Activated CD4-positive, alpha-beta T cell treated with anti-CD3 and anti-CD28 coated beads for 36 hours (primary cell): ENCODE data around the gene TSPAN9. TPM values are rescaled to one million over a fixed set of nuclear protein-coding genes. Genes with fewer than 3 reads are reported as not detected.
A peak's percentile ranks its signal among the peaks of the same experiment; 100 is the strongest.

Experiments used
- ATAC-seq: fragments of 200-7000 bp; cut with Tn5 transposase; one replicate; pipeline ENCODE4 v1.10.0; 2021; ENCODE audit warnings: mild to moderate bottlenecking, moderate library complexity
- CTCF ChIA-PET: fragments of 350-600 bp; sonication (Branson Sonifier 250); formaldehyde crosslinking; loops from one replicate; lab custom pipeline; 2021; ENCODE audit warnings: antibody characterized with exemption; lab: Charles Lee
- POLR2A ChIA-PET: fragments of 350-600 bp; sonication (Branson Sonifier 250); formaldehyde crosslinking; loops from one replicate; lab custom pipeline; 2021; ENCODE audit warnings: antibody characterized with exemption, inconsistent platforms; lab: Charles Lee
- DNase-seq: peaks from one replicate; pipeline ENCODE4 v3.0.0-alpha.2; 2020
- H3K27ac Mint-ChIP-seq: one replicate; pipeline ENCODE4 v1.8.0; 2021; ENCODE audit warnings: mixed read lengths
- H3K27me3 Mint-ChIP-seq: one replicate; pipeline ENCODE4 v1.8.0; 2021; ENCODE audit warnings: mixed read lengths
- H3K36me3 Mint-ChIP-seq: one replicate; pipeline ENCODE4 v1.8.0; 2021; ENCODE audit warnings: low read depth, mixed read lengths
- H3K4me1 Mint-ChIP-seq: one replicate; pipeline ENCODE4 v1.8.0; 2021; ENCODE audit warnings: mixed read lengths
- H3K4me3 Mint-ChIP-seq: one replicate; pipeline ENCODE4 v1.8.0; 2021; ENCODE audit warnings: mild to moderate bottlenecking, moderate library complexity, mixed read lengths
- H3K9me3 Mint-ChIP-seq: one replicate; pipeline ENCODE4 v1.8.0; 2021; ENCODE audit warnings: low read depth, mixed read lengths
- intact Hi-C, 2 experiments: fragments of 100-400 bp; cut with DNase I in 1 of 2; cut with micrococcal nuclease in 1 of 2; formaldehyde crosslinking; loops; one replicate each; pipeline versions ENCODE4 v1.14.2 to v1.15.1; 2022 to 2024; cut with DNase I, micrococcal nuclease
- total RNA-seq, 2 experiments: library from RNA; stranded (reverse); gene quantifications; one replicate each; pipeline ENCODE4 v1.2.3, GENCODE V29; 2021

The TSPAN9 gene
- total RNA-seq, 2 experiments from 2014 or later: 0.82 to 1.3 TPM

- Mint-ChIP-seq H3K27ac (no peak overlapping the region), H3K4me3 (no peak overlapping the region), H3K36me3 (no peaks in the 10 kb centered on the region), H3K9me3 (no peaks in the 10 kb centered on the region), H3K27me3 (peaks cover 10% of the 10 kb centered on the region), H3K4me1 (no peaks in the 10 kb centered on the region)
- ChIA-PET POLR2A (no interaction called here), CTCF (interaction anchor here (1.7 kb wide), 1 partner anchor 12 kb away, joined by 4 read pairs; no protein-coding TSS in a partner anchor)
- intact Hi-C loops: no loop called here
- no peak for ATAC-seq
- DNase-seq: no peak
These were observed 70.1 kb downstream of the TSPAN9 start for GRCh38 chr12:3147260-3147659.

GRCh38 chr12:3148366-3149000 is 71.3 kb downstream of the TSPAN9 start:
- peaks cover 9% of the 10 kb centered on the region for H3K27me3 Mint-ChIP-seq
- peaks cover 2% of the 10 kb centered on the region for H3K4me1 Mint-ChIP-seq
- no peaks in the 10 kb centered on the region for H3K36me3 Mint-ChIP-seq
- no peak for ATAC-seq
- no peak overlapping the region for H3K4me3 Mint-ChIP-seq
- ChIA-PET CTCF (interaction anchor here (0.6 to 1.7 kb wide), 3 partner anchors 11 to 17 kb away, joined by 4 read pairs; no protein-coding TSS in a partner anchor), POLR2A (no interaction called here)
- intact Hi-C loops: no loop called here
- H3K9me3 Mint-ChIP-seq: no peaks in the 10 kb centered on the region
- DNase-seq: no peak
- H3K27ac Mint-ChIP-seq: no peak overlapping the region

GRCh38 chr12:3149515-3150307 is 72.5 kb downstream of the TSPAN9 start:
- H3K36me3 Mint-ChIP-seq: no peaks in the 10 kb centered on the region
- no peak overlapping the region for H3K27ac Mint-ChIP-seq
- ATAC-seq (no peak), DNase-seq (no peak)
- peaks cover 2% of the 10 kb centered on the region for H3K4me1 Mint-ChIP-seq
- no peak overlapping the region for H3K4me3 Mint-ChIP-seq
- no peaks in the 10 kb centered on the region for H3K9me3 Mint-ChIP-seq
- ChIA-PET CTCF (interaction anchor here (1.1 kb wide), 1 partner anchor 53 kb away, joined by 5 read pairs; no protein-coding TSS in a partner anchor), POLR2A (no interaction called here)
- peaks cover 9% of the 10 kb centered on the region for H3K27me3 Mint-ChIP-seq
- intact Hi-C loops: no loop called here

GRCh38 chr12:3150308-3150670 is 73.1 kb downstream of the TSPAN9 start:
- CTCF ChIA-PET: interaction anchor here (1.1 kb wide), 1 partner anchor 53 kb away, joined by 5 read pairs; no protein-coding TSS in a partner anchor
- no peak overlapping the region for H3K27ac Mint-ChIP-seq
- POLR2A ChIA-PET: no interaction called here
- no peaks in the 10 kb centered on the region for H3K9me3 Mint-ChIP-seq
- H3K4me1 Mint-ChIP-seq: peaks cover 2% of the 10 kb centered on the region
- DNase-seq (no peak), ATAC-seq (no peak)
- H3K4me3 Mint-ChIP-seq: no peak overlapping the region
- H3K27me3 Mint-ChIP-seq: peaks cover 6% of the 10 kb centered on the region
- intact Hi-C loops: no loop called here
- H3K36me3 Mint-ChIP-seq: no peaks in the 10 kb centered on the region

- intact Hi-C loops: no loop called here
- H3K27me3 Mint-ChIP-seq: peaks cover 5% of the 10 kb centered on the region
- no peak overlapping the region for H3K27ac Mint-ChIP-seq
- H3K4me3 Mint-ChIP-seq: no peak overlapping the region
- DNase-seq (no peak), ATAC-seq (no peak)
- ChIA-PET CTCF (interaction anchor here (0.6 kb wide), 1 partner anchor 265 kb away, joined by 4 read pairs; no protein-coding TSS in a partner anchor), POLR2A (no interaction called here)
- no peaks in the 10 kb centered on the region for H3K9me3 Mint-ChIP-seq
- H3K4me1 Mint-ChIP-seq: peaks cover 2% of the 10 kb centered on the region
- H3K36me3 Mint-ChIP-seq: no peaks in the 10 kb centered on the region
These were observed 74.0 kb downstream of the TSPAN9 start for GRCh38 chr12:3150931-3151835.

GRCh38 chr12:3152011-3152511 is 74.9 kb downstream of the TSPAN9 start:
- H3K4me3 Mint-ChIP-seq: no peak overlapping the region
- no peaks in the 10 kb centered on the region for H3K36me3 Mint-ChIP-seq
- peaks cover 5% of the 10 kb centered on the region for H3K27me3 Mint-ChIP-seq
- no peak overlapping the region for H3K27ac Mint-ChIP-seq
- H3K9me3 Mint-ChIP-seq: no peaks in the 10 kb centered on the region
- ATAC-seq (no peak), DNase-seq (no peak)
- CTCF ChIA-PET: interaction anchor here (0.6 kb wide), 1 partner anchor 266 kb away, joined by 4 read pairs; no protein-coding TSS in a partner anchor
- peaks cover 2% of the 10 kb centered on the region for H3K4me1 Mint-ChIP-seq
- intact Hi-C loops: no loop called here
- POLR2A ChIA-PET: no interaction called here

GRCh38 chr12:3152892-3153291 is 75.7 kb downstream of the TSPAN9 start:
- no peak overlapping the region for H3K27ac Mint-ChIP-seq
- H3K4me3 Mint-ChIP-seq: no peak overlapping the region
- peak; percentile 63 for DNase-seq
- CTCF ChIA-PET: interaction anchor here (0.6 to 1.3 kb wide), 4 partner anchors 50 to 304 kb away, joined by 3 to 4 read pairs (median 4); no protein-coding TSS in a partner anchor
- peaks cover 2% of the 10 kb centered on the region for H3K4me1 Mint-ChIP-seq
- no peaks in the 10 kb centered on the region for H3K9me3 Mint-ChIP-seq
- peaks cover 5% of the 10 kb centered on the region for H3K27me3 Mint-ChIP-seq
- no peaks in the 10 kb centered on the region for H3K36me3 Mint-ChIP-seq
- intact Hi-C loops: no loop called here
- ATAC-seq: peak; percentile 86
- POLR2A ChIA-PET: no interaction called here

- ATAC-seq: no peak
- Mint-ChIP-seq H3K4me3 (no peak overlapping the region), H3K27ac (no peak overlapping the region), H3K27me3 (peaks cover 5% of the 10 kb centered on the region), H3K4me1 (peaks cover 2% of the 10 kb centered on the region), H3K36me3 (no peaks in the 10 kb centered on the region), H3K9me3 (no peaks in the 10 kb centered on the region)
- POLR2A ChIA-PET: no interaction called here
- intact Hi-C loops: no loop called here
- no peak for DNase-seq
- CTCF ChIA-PET: interaction anchor here (1.3 kb wide), 1 partner anchor 49 kb away, joined by 4 read pairs; no protein-coding TSS in a partner anchor
These were observed 76.8 kb downstream of the TSPAN9 start for GRCh38 chr12:3154006-3154405.

- H3K27me3 Mint-ChIP-seq: peaks cover 3% of the 10 kb centered on the region
- CTCF ChIA-PET: no interaction called here
- no peaks in the 10 kb centered on the region for H3K9me3 Mint-ChIP-seq
- POLR2A ChIA-PET: no interaction called here
- DNase-seq (no peak), ATAC-seq (no peak)
- no peak overlapping the region for H3K4me3 Mint-ChIP-seq
- intact Hi-C loops: no loop called here
- H3K4me1 Mint-ChIP-seq: peaks cover 2% of the 10 kb centered on the region
- H3K27ac Mint-ChIP-seq: no peak overlapping the region
- H3K36me3 Mint-ChIP-seq: no peaks in the 10 kb centered on the region
These were observed 78.7 kb downstream of the TSPAN9 start for GRCh38 chr12:3155702-3156370.

GRCh38 chr12:3157581-3158323 is 80.6 kb downstream of the TSPAN9 start:
- no peak overlapping the region for H3K4me3 Mint-ChIP-seq
- no peak for ATAC-seq
- CTCF ChIA-PET: interaction anchor here (0.6 to 0.8 kb wide), 2 partner anchors 116 to 143 kb away, joined by 3 read pairs; no protein-coding TSS in a partner anchor
- no peaks in the 10 kb centered on the region for H3K36me3 Mint-ChIP-seq
- no peaks in the 10 kb centered on the region for H3K4me1 Mint-ChIP-seq
- POLR2A ChIA-PET: no interaction called here
- no peaks in the 10 kb centered on the region for H3K27me3 Mint-ChIP-seq
- no peak for DNase-seq
- H3K9me3 Mint-ChIP-seq: no peaks in the 10 kb centered on the region
- no peak overlapping the region for H3K27ac Mint-ChIP-seq
- intact Hi-C loops: no loop called here
